Measurements from ENCODE around the gene GPR37.

DNA sequence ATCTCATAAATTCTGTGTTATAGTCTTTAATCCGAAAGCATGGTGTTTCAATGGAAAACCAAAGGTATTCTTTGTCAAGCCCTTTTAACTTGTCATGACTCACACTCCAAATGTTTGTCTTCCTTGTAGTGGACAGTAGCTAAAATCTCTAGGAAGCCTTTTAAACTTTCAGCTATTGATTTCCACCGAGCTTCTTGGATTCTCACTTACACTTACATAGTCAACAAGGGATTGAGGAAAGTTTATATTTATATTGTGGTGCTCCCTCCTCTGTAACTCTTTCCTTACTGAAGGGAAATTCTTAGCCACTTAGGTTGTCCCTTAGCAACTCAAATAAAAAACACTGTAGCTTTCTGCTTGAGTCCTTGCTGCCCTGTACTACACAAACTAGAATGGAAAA is 31.2 kb upstream of the GPR37 start:
- TF ChIP-seq EZH2 (IDR thresholded peaks at IDR 0.05; ENCODE audit: low read length, unreplicated experiment) (no peak), EZH2phosphoT487 (IDR thresholded peaks at IDR 0.05; ENCODE audit: borderline replicate concordance, low read length) (no peak)
- TF ChIP-seq, protein P1, sequence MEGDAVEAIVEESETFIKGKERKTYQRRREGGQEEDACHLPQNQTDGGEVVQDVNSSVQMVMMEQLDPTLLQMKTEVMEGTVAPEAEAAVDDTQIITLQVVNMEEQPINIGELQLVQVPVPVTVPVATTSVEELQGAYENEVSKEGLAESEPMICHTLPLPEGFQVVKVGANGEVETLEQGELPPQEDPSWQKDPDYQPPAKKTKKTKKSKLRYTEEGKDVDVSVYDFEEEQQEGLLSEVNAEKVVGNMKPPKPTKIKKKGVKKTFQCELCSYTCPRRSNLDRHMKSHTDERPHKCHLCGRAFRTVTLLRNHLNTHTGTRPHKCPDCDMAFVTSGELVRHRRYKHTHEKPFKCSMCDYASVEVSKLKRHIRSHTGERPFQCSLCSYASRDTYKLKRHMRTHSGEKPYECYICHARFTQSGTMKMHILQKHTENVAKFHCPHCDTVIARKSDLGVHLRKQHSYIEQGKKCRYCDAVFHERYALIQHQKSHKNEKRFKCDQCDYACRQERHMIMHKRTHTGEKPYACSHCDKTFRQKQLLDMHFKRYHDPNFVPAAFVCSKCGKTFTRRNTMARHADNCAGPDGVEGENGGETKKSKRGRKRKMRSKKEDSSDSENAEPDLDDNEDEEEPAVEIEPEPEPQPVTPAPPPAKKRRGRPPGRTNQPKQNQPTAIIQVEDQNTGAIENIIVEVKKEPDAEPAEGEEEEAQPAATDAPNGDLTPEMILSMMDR (conservative IDR thresholded peaks at IDR 0.05; ENCODE audit: low read depth, low read length) = no peak
